Measurements from ENCODE around the gene FMOD. TPM values are rescaled to one million over a fixed set of nuclear protein-coding genes. Genes with fewer than 3 reads are reported as not detected.

The FMOD gene
- total and polyA plus RNA-seq, 8 donors, result 14.7 to 422 (median 37.9) TPM

DNA sequence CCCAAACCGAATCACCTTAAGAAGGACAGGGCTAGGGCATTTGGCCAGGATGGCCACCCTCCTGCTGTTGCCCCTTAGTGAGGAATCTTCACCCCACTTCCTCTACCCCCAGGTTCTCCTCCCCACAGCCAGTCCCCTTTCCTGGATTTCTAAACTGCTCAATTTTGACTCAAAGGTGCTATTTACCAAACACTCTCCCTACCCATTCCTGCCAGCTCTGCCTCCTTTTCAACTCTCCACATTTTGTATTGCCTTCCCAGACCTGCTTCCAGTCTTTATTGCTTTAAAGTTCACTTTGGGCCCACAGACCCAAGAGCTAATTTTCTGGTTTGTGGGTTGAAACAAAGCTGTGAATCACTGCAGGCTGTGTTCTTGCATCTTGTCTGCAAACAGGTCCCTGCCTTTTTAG is 42.0 kb downstream of the FMOD start:
- intact Hi-C loops (cut with DNase I; ENCODE audit: low total_unique reads), result no loop called here
- Histone ChIP-seq H3K27me3 (no peaks in the 10 kb centered on the region), H3K9me3 (no peaks in the 10 kb centered on the region), H3K36me3 (peaks cover 18 to 44% (median 43%) of the 10 kb centered on the region in 4 donors), H3K4me3 (peak overlapping the region; percentile 76 to 99 (median 92)), H3K27ac (peak overlapping the region; percentile 77 to 100 (median 97)), H3K4me1 (peaks cover 25 to 64% (median 52%) of the 10 kb centered on the region in 4 donors)
- DNase-seq, result no peak
- 31 to 64% (median 43%) methylated on average over 1 of the region's 1 CpG for WGBS, 5 donors
- no peak for TF ChIP-seq EP300 (IDR thresholded peaks at IDR 0.05)
- TF ChIP-seq POLR2AphosphoS5 (IDR thresholded peaks at IDR 0.05), result peak in 2 of 3 donors; percentile 57 to 72
- TF ChIP-seq, protein P1, sequence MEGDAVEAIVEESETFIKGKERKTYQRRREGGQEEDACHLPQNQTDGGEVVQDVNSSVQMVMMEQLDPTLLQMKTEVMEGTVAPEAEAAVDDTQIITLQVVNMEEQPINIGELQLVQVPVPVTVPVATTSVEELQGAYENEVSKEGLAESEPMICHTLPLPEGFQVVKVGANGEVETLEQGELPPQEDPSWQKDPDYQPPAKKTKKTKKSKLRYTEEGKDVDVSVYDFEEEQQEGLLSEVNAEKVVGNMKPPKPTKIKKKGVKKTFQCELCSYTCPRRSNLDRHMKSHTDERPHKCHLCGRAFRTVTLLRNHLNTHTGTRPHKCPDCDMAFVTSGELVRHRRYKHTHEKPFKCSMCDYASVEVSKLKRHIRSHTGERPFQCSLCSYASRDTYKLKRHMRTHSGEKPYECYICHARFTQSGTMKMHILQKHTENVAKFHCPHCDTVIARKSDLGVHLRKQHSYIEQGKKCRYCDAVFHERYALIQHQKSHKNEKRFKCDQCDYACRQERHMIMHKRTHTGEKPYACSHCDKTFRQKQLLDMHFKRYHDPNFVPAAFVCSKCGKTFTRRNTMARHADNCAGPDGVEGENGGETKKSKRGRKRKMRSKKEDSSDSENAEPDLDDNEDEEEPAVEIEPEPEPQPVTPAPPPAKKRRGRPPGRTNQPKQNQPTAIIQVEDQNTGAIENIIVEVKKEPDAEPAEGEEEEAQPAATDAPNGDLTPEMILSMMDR (IDR thresholded peaks at IDR 0.05), result no peak
- no peak for TF ChIP-seq POLR2A (IDR thresholded peaks at IDR 0.05)

DNA sequence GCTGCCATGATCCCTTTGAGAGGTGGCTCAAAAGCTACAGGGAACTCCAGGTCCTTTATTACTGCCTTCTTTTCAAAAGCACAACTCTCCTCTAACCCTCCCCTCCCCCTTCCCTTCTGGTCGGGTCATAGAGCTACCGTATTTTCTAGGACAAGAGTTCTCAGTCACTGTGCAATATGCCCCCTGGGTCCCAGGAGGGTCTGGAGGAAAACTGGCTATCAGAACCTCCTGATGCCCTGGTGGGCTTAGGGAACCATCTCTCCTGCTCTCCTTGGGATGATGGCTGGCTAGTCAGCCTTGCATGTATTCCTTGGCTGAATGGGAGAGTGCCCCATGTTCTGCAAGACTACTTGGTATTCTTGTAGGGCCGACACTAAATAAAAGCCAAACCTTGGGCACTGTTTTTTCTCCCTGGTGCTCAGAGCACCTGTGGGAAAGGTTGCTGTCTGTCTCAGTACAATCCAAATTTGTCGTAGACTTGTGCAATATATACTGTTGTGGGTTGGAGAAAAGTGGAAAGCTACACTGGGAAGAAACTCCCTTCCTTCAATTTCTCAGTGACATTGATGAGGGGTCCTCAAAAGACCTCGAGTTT is 42.5 kb downstream of the FMOD start:
- H3K9me3 ChIP-seq, result no peaks in the 10 kb centered on the region
- no peaks in the 10 kb centered on the region for H3K27me3 ChIP-seq
- H3K4me1 ChIP-seq, result peaks cover 25 to 64% (median 55%) of the 10 kb centered on the region in 4 donors
- intact Hi-C loops (cut with DNase I; ENCODE audit: low total_unique reads), result no loop called here
- WGBS, 5 donors, result 18 to 40% (median 30%) methylated on average over 5 of the region's 5 CpGs
- peak overlapping the region; percentile 76 to 99 (median 92) for H3K4me3 ChIP-seq
- peak overlapping the region; percentile 77 to 100 (median 97) for H3K27ac ChIP-seq
- peaks cover 18 to 44% (median 43%) of the 10 kb centered on the region in 4 donors for H3K36me3 ChIP-seq
- no peak for TF ChIP-seq POLR2A (IDR thresholded peaks at IDR 0.05)
- TF ChIP-seq EP300 (IDR thresholded peaks at IDR 0.05), result no peak
- TF ChIP-seq, protein P1 (IDR thresholded peaks at IDR 0.05), result no peak
- peak in 2 of 3 donors; percentile 63 to 81 for TF ChIP-seq POLR2AphosphoS5 (IDR thresholded peaks at IDR 0.05)
- no peak for DNase-seq

DNA sequence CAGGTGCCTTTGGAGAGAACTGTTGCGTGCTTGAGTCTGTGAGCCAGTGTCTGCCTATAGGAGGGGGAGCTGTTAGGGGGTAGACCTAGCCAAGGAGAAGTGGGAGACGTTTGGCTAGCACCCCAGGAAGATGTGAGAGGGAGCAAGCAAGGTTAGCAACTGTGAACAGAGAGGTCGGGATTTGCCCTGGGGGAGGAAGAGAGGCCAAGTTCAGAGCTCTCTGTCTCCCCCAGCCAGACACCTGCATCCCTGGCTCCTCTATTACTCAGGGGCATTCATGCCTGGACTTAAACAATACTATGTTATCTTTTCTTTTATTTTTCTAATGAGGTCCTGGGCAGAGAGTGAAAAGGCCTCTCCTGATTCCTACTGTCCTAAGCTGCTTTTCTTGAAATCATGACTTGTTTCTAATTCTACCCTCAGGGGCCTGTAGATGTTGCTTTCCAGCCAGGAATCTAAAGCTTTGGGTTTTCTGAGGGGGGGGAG is 43.2 kb downstream of the FMOD start:
- DNase-seq, result no peak
- intact Hi-C loops (cut with DNase I; ENCODE audit: low total_unique reads), result no loop called here
- Histone ChIP-seq H3K36me3 (peaks cover 18 to 44% (median 43%) of the 10 kb centered on the region in 4 donors), H3K9me3 (no peaks in the 10 kb centered on the region), H3K27me3 (no peaks in the 10 kb centered on the region), H3K27ac (peak overlapping the region; percentile 77 to 100 (median 97)), H3K4me1 (peaks cover 25 to 64% (median 52%) of the 10 kb centered on the region in 4 donors), H3K4me3 (peak overlapping the region; percentile 76 to 99 (median 92))
- 6 to 20% (median 18%) methylated on average over 3 of the region's 3 CpGs for WGBS, 5 donors
- TF ChIP-seq POLR2A (IDR thresholded peaks at IDR 0.05) (no peak), EP300 (IDR thresholded peaks at IDR 0.05) (no peak), POLR2AphosphoS5 (IDR thresholded peaks at IDR 0.05) (peak in 2 of 3 donors; percentile 1 to 40)
- TF ChIP-seq, protein P1 (IDR thresholded peaks at IDR 0.05), result no peak

DNA sequence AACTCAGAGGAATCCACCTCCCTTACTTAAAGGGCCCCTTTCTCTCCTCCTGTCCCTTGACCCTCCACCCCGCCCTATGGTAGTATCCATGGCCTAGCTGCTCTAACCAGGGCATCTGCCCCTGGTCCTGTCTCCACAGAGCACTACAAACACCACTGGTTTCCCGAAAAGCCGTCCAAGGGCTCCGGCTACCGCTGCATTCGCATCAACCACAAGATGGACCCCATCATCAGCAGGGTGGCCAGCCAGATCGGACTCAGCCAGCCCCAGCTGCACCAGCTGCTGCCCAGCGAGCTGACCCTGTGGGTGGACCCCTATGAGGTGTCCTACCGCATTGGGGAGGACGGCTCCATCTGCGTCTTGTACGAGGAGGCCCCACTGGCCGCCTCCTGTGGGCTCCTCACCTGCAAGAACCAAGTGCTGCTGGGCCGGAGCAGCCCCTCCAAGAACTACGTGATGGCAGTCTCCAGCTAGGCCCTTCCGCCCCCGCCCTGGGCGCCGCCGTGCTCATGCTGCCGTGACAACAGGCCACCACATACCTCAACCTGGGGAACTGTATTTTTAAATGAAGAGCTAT is 43.9 kb downstream of the FMOD start:
- 11 to 34% (median 18%) methylated on average over 16 to 21 of the region's 21 CpGs for WGBS, 5 donors
- Histone ChIP-seq H3K27me3 (no peaks in the 10 kb centered on the region), H3K27ac (peak overlapping the region; percentile 91 to 100 (median 97)), H3K4me3 (peak overlapping the region; percentile 76 to 99 (median 92)), H3K4me1 (peaks cover 25 to 63% (median 52%) of the 10 kb centered on the region in 4 donors), H3K9me3 (no peaks in the 10 kb centered on the region), H3K36me3 (peaks cover 18 to 44% (median 43%) of the 10 kb centered on the region in 4 donors)
- DNase-seq, result peak; percentile 48 to 65
- TF ChIP-seq POLR2AphosphoS5 (IDR thresholded peaks at IDR 0.05) (peak in 2 of 3 donors; percentile 67 to 83), EP300 (IDR thresholded peaks at IDR 0.05) (no peak), POLR2A (IDR thresholded peaks at IDR 0.05) (peak in 1 of 4 donors; percentile 7)
- TF ChIP-seq, protein P1 (IDR thresholded peaks at IDR 0.05), result no peak
- intact Hi-C loops (cut with DNase I; ENCODE audit: low total_unique reads), result no loop called here
